Breast epithelium (tissue), 4 donors: ENCODE results near the gene AFF3. TPM values are rescaled to one million over a fixed set of nuclear protein-coding genes. Genes with fewer than 3 reads are reported as not detected.

ENCODE experiments used
- DNase-seq, 2 donors: peaks; one replicate each; pipeline ENCODE4 v3.0.0-alpha.2; 2019; ENCODE audit warnings: low spot score in 2 of 2
- H3K27ac ChIP-seq, 2 donors: fragments of 200-600 bp; sonication (generic) in 1 of 2; one replicate each; pipeline ENCODE4 v1.5.1; 2016 to 2019; ENCODE audit warnings: mild to moderate bottlenecking in 1 of 2
- H3K27me3 ChIP-seq, 2 donors: fragments of 200-600 bp; sonication (generic) in 1 of 2; one replicate each; pipeline versions ENCODE4 v1.5.1 to v1.6.0; 2017 to 2019; ENCODE audit warnings: control low read depth in 1 of 2, mild to moderate bottlenecking in 1 of 2
- H3K36me3 ChIP-seq: fragments of 200-600 bp; one replicate; pipeline ENCODE4 v1.5.1; 2019
- H3K4me1 ChIP-seq, 2 donors: fragments of 200-600 bp; sonication (generic); one replicate each; pipeline ENCODE4 v1.5.1; 2016 to 2019; ENCODE audit warnings: control low read depth in 1 of 2
- H3K4me3 ChIP-seq, 3 donors: fragments of 200-600 bp; sonication (generic); 1 replicate in 2 of 3; 2 replicates in 1 of 3; pipeline ENCODE4 v1.5.1; 2016 to 2019; ENCODE audit warnings: mild to moderate bottlenecking in 3 of 3, moderate library complexity in 2 of 3
- H3K9me3 ChIP-seq, 2 donors: fragments of 200-600 bp; sonication (generic) in 1 of 2; one replicate each; pipeline ENCODE4 v1.5.1; 2016 to 2019; ENCODE audit warnings: control low read depth in 1 of 2
- CTCF ChIP-seq, 3 donors: fragments of 450-650 bp; IDR thresholded peaks; one replicate each; pipeline ENCODE4 v1.5.1; 2016 to 2017; ENCODE audit warnings: antibody characterized with exemption in 3 of 3, mild to moderate bottlenecking in 3 of 3, moderate library complexity in 3 of 3
- POLR2A ChIP-seq: fragments of 450-650 bp; IDR thresholded peaks from one replicate; pipeline ENCODE4 v1.6.1; 2016; ENCODE audit warnings: antibody characterized with exemption, mild to moderate bottlenecking, moderate library complexity
- POLR2AphosphoS5 ChIP-seq, 3 donors: sonication (generic); formaldehyde crosslinking; IDR thresholded peaks; one replicate each; pipeline ENCODE4 v1.6.1; 2017; ENCODE audit warnings: antibody characterized with exemption in 3 of 3
- intact Hi-C: fragments of 100-400 bp; cut with DNase I; formaldehyde crosslinking; loops from one replicate; pipeline ENCODE4 v1.15.1; 2023; ENCODE audit warnings: low total_unique reads
- total RNA-seq, 3 donors: library from RNA; depleted of rRNA; stranded (reverse); fragments of >200 nt; gene quantifications; one replicate each; pipeline ENCODE4 v1.1.0, GENCODE V29; 2016

Gene AFF3
- total RNA-seq, 3 donors from 2014 or later, result 8.2 to 116 (median 63.6) TPM

- Histone ChIP-seq H3K4me3 (no peak overlapping the region), H3K27ac (no peak overlapping the region), H3K27me3 (no peaks in the 10 kb centered on the region), H3K36me3 (no peaks in the 10 kb centered on the region), H3K9me3 (no peaks in the 10 kb centered on the region), H3K4me1 (no peaks in the 10 kb centered on the region)
- intact Hi-C loops, result no loop called here
- no peak for DNase-seq
- TF ChIP-seq POLR2AphosphoS5 (IDR thresholded peaks at IDR 0.05) (no peak), POLR2A (no peak), CTCF (IDR thresholded peaks at IDR 0.05) (no peak)
Measured at GRCh38 chr2:99845296-99845695, 297.1 kb downstream of the AFF3 start.

GRCh38 chr2:99842451-99842850, 299.9 kb downstream of the AFF3 start:
- Histone ChIP-seq H3K4me3 (no peak overlapping the region), H3K4me1 (no peaks in the 10 kb centered on the region), H3K27me3 (no peaks in the 10 kb centered on the region), H3K36me3 (no peaks in the 10 kb centered on the region), H3K27ac (no peak overlapping the region), H3K9me3 (no peaks in the 10 kb centered on the region)
- no peak for TF ChIP-seq POLR2A
- TF ChIP-seq POLR2AphosphoS5 (IDR thresholded peaks at IDR 0.05), result no peak
- no peak for TF ChIP-seq CTCF (IDR thresholded peaks at IDR 0.05)
- DNase-seq, result no peak
- intact Hi-C loops, result no loop called here

GRCh38 chr2:99841749-99842148, 300.6 kb downstream of the AFF3 start:
- intact Hi-C loops, result no loop called here
- TF ChIP-seq POLR2A, result no peak
- TF ChIP-seq POLR2AphosphoS5 (IDR thresholded peaks at IDR 0.05), result no peak
- no peak for TF ChIP-seq CTCF (IDR thresholded peaks at IDR 0.05)
- no peak overlapping the region for H3K4me3 ChIP-seq
- H3K27me3 ChIP-seq, result no peaks in the 10 kb centered on the region
- H3K27ac ChIP-seq, result no peak overlapping the region
- H3K9me3 ChIP-seq, result no peaks in the 10 kb centered on the region
- H3K36me3 ChIP-seq, result no peaks in the 10 kb centered on the region
- no peak for DNase-seq
- no peaks in the 10 kb centered on the region for H3K4me1 ChIP-seq

- no peaks in the 10 kb centered on the region for H3K9me3 ChIP-seq
- no peaks in the 10 kb centered on the region for H3K27me3 ChIP-seq
- H3K27ac ChIP-seq, result no peak overlapping the region
- H3K36me3 ChIP-seq, result no peaks in the 10 kb centered on the region
- H3K4me1 ChIP-seq, result no peaks in the 10 kb centered on the region
- TF ChIP-seq POLR2AphosphoS5 (IDR thresholded peaks at IDR 0.05) (no peak), POLR2A (no peak), CTCF (IDR thresholded peaks at IDR 0.05) (no peak)
- H3K4me3 ChIP-seq, result no peak overlapping the region
- no peak for DNase-seq
- intact Hi-C loops, result no loop called here
Measured at GRCh38 chr2:99840831-99841230, 301.6 kb downstream of the AFF3 start.

- Histone ChIP-seq H3K36me3 (no peaks in the 10 kb centered on the region), H3K4me3 (no peak overlapping the region), H3K27ac (no peak overlapping the region), H3K27me3 (no peaks in the 10 kb centered on the region), H3K9me3 (no peaks in the 10 kb centered on the region), H3K4me1 (no peaks in the 10 kb centered on the region)
- no peak for TF ChIP-seq CTCF (IDR thresholded peaks at IDR 0.05)
- TF ChIP-seq POLR2A, result no peak
- intact Hi-C loops, result no loop called here
- DNase-seq, result no peak
Measured at GRCh38 chr2:99836690-99837605, 305.4 kb downstream of the AFF3 start.
